Loucy (cell line): ENCODE measurements around the gene FBXL3.

Experiments used
- H2AFZ ChIP-seq: fragments of 200-600 bp; sonication (generic); 2 replicates; pipeline ENCODE4 v1.6.0; 2016; ENCODE audit warnings: antibody characterized with exemption, mild to moderate bottlenecking, low read length, moderate library complexity
- H3F3A ChIP-seq: fragments of 200-600 bp; 2 replicates; pipeline ENCODE4 v1.6.0; 2016; ENCODE audit warnings: antibody characterized with exemption, low read depth, mild to moderate bottlenecking
- H3K27me3 ChIP-seq: fragments of 200-600 bp; sonication (generic); 2 replicates; pipeline ENCODE4 v1.6.1; 2014; ENCODE audit warnings: low read length, mild to moderate bottlenecking; ENCODE audit not compliant: insufficient read depth, poor library complexity, severe bottlenecking
- H3K36me3 ChIP-seq: fragments of 200-600 bp; sonication (generic); 2 replicates; pipeline ENCODE4 v1.6.1; 2016; ENCODE audit warnings: low read length; ENCODE audit not compliant: insufficient read depth
- H3K4me1 ChIP-seq: fragments of 200-600 bp; sonication (generic); 2 replicates; pipeline ENCODE4 v1.5.1; 2014; ENCODE audit warnings: low read length, mild to moderate bottlenecking; ENCODE audit not compliant: insufficient read depth, poor library complexity, severe bottlenecking
- H3K4me2 ChIP-seq: fragments of 200-600 bp; sonication (generic); 2 replicates; pipeline ENCODE4 v1.6.0; 2014; ENCODE audit warnings: antibody characterized with exemption, low read length, low read depth, mild to moderate bottlenecking; ENCODE audit not compliant: poor library complexity, severe bottlenecking
- H3K4me3 ChIP-seq: fragments of 200-600 bp; sonication (generic); 2 replicates; pipeline ENCODE4 v1.5.1; 2014; ENCODE audit warnings: low read length, mild to moderate bottlenecking, mixed read lengths; ENCODE audit not compliant: poor library complexity, severe bottlenecking
- H3K79me2 ChIP-seq: fragments of 200-600 bp; sonication (generic); 2 replicates; pipeline ENCODE4 v1.6.1; 2014; ENCODE audit warnings: low read length; ENCODE audit not compliant: insufficient read depth
- H3K9ac ChIP-seq: fragments of 200-600 bp; sonication (generic); 2 replicates; pipeline ENCODE4 v1.6.0; 2014; ENCODE audit warnings: mild to moderate bottlenecking, low read depth, low read length, moderate library complexity; ENCODE audit not compliant: poor library complexity, severe bottlenecking
- H3K9me2 ChIP-seq: fragments of 200-600 bp; sonication (generic); replicated peaks from 2 replicates; pipeline ENCODE4 v1.6.1; 2016; ENCODE audit warnings: low read depth, low read length, mixed read lengths
- H3K9me3 ChIP-seq: fragments of 200-600 bp; sonication (generic); 2 replicates; pipeline ENCODE4 v1.6.1; 2014; ENCODE audit warnings: mild to moderate bottlenecking, antibody characterized with exemption, low read length, low read depth; ENCODE audit not compliant: insufficient read depth
- H4K20me1 ChIP-seq: fragments of 200-600 bp; sonication (generic); 2 replicates; pipeline ENCODE4 v1.6.0; 2014; ENCODE audit warnings: antibody characterized with exemption, low read length, mild to moderate bottlenecking; ENCODE audit not compliant: insufficient read depth, poor library complexity, severe bottlenecking
- EZH2phosphoT487 ChIP-seq: fragments of 200-600 bp; IDR thresholded peaks from 2 replicates; pipeline ENCODE4 v1.6.1; 2018; ENCODE audit warnings: antibody characterized with exemption, mild to moderate bottlenecking, moderate library complexity, borderline replicate concordance
- TF ChIP-seq, protein P1 (sequence below): fragments of 200-600 bp; sonication (generic); conservative IDR thresholded peaks from 2 replicates; pipeline ENCODE4 v1.5.1; 2014; ENCODE audit warnings: mild to moderate bottlenecking, antibody characterized with exemption, low read length

FBXL3 gene

GRCh38 chr13:76991432-76991795, 35.5 kb downstream of the FBXL3 start:
- no peaks in the 10 kb centered on the region for H3F3A ChIP-seq
- H3K9me3 ChIP-seq, result no peaks in the 10 kb centered on the region
- H3K27me3 ChIP-seq, result no peaks in the 10 kb centered on the region
- H3K79me2 ChIP-seq, result peaks cover 14% of the 10 kb centered on the region; the same call in 1 of the 2 replicates
- TF ChIP-seq, protein P1, sequence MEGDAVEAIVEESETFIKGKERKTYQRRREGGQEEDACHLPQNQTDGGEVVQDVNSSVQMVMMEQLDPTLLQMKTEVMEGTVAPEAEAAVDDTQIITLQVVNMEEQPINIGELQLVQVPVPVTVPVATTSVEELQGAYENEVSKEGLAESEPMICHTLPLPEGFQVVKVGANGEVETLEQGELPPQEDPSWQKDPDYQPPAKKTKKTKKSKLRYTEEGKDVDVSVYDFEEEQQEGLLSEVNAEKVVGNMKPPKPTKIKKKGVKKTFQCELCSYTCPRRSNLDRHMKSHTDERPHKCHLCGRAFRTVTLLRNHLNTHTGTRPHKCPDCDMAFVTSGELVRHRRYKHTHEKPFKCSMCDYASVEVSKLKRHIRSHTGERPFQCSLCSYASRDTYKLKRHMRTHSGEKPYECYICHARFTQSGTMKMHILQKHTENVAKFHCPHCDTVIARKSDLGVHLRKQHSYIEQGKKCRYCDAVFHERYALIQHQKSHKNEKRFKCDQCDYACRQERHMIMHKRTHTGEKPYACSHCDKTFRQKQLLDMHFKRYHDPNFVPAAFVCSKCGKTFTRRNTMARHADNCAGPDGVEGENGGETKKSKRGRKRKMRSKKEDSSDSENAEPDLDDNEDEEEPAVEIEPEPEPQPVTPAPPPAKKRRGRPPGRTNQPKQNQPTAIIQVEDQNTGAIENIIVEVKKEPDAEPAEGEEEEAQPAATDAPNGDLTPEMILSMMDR, result no peak
- TF ChIP-seq EZH2phosphoT487, result no peak
- H3K4me2 ChIP-seq, result peak overlapping the region; percentile 96
- peaks cover 3% of the 10 kb centered on the region for H4K20me1 ChIP-seq
- H3K9ac ChIP-seq, result peak overlapping the region; percentile 88
- no peaks in the 10 kb centered on the region for H3K36me3 ChIP-seq
- H3K4me1 ChIP-seq, result peaks cover 24% of the 10 kb centered on the region
- peak overlapping the region; percentile 99 for H2AFZ ChIP-seq
- peak overlapping the region; percentile 97 for H3K4me3 ChIP-seq
- no peaks in the 10 kb centered on the region for H3K9me2 ChIP-seq

DNA sequence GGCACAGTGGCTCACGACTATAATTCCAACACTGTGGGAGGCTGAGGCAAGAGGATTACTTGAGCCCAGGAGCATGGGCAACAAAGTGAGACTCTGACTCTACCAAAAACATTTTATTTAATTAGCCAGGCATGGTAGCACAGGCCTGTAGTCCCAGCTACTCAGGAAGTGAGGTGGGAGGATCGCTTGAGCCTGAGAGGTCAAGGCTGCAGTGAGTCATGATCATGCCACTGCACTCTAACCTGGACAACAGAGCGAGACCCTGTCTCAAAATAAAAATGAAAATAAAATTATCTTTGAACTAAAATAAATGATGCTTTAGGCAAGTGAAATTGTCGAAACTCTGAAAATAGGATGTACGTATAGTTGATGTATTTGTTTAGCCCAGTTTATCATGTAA, 43.3 kb downstream of the FBXL3 start:
- no peaks in the 10 kb centered on the region for H4K20me1 ChIP-seq
- no peaks in the 10 kb centered on the region for H3K4me1 ChIP-seq
- no peaks in the 10 kb centered on the region for H3K36me3 ChIP-seq
- H3K9me2 ChIP-seq, result no peaks in the 10 kb centered on the region
- no peaks in the 10 kb centered on the region for H3F3A ChIP-seq
- H3K4me3 ChIP-seq, result no peak overlapping the region
- H3K9me3 ChIP-seq, result no peaks in the 10 kb centered on the region
- no peak overlapping the region for H3K4me2 ChIP-seq
- no peak overlapping the region for H2AFZ ChIP-seq
- peaks cover 26% of the 10 kb centered on the region for H3K27me3 ChIP-seq
- no peaks in the 10 kb centered on the region for H3K79me2 ChIP-seq
- H3K9ac ChIP-seq, result no peak overlapping the region
- TF ChIP-seq EZH2phosphoT487, result no peak
- TF ChIP-seq, protein P1, result no peak

- Histone ChIP-seq H3K79me2 (no peaks in the 10 kb centered on the region), H3K4me2 (no peak overlapping the region), H3K4me1 (peaks cover 2% of the 10 kb centered on the region), H3K9me3 (no peaks in the 10 kb centered on the region), H4K20me1 (no peaks in the 10 kb centered on the region), H2AFZ (no peak overlapping the region), H3F3A (no peaks in the 10 kb centered on the region), H3K36me3 (no peaks in the 10 kb centered on the region), H3K9me2 (no peaks in the 10 kb centered on the region), H3K27me3 (peaks cover 32% of the 10 kb centered on the region), H3K4me3 (no peak overlapping the region), H3K9ac (no peak overlapping the region)
- TF ChIP-seq, protein P1, result no peak
- TF ChIP-seq EZH2phosphoT487, result no peak
These were observed 44.9 kb downstream of the FBXL3 start for GRCh38 chr13:76982061-76982460.
